ENCODE data around the gene TSPAN33. TPM values are rescaled to one million over a fixed set of nuclear protein-coding genes. Genes with fewer than 3 reads are reported as not detected.

TSPAN33 gene
- total and polyA plus RNA-seq, 2 of the 13 experiments (the other 11 are each of a cell fraction or from before 2014, with no cell fraction given): 15.3 to 16.5 TPM

DNA sequence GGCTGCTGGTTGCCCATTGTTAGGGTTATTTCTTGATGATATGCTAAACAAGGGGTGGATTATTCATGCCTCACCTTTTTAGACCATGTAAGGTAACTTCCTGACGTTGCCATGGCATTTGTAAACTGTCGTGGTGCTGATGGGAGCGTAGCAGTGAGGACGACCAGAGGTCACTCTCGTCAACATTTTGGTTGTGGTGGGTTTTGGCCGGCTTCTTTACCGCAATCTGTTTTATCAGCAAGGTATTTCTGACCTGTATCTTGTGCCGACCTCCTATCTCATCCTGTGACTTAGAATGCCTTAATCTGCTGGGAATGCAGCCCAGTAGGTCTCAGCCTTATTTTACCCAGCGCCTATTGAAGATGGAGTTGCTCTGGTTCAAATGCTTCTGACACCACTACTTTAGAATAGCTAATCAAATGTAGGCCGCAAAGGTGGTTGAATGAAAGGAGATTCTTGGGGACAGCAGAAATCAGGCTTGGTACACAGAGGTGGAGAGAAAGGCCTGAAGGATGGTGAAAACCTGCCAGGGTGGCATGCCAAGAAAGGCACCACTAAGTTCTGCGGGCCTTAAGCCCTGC lies 26.0 kb downstream of the TSPAN33 start:
- Histone ChIP-seq H3K4me3 (replicated peaks in 1 of 3; ENCODE audit: insufficient read depth in 1 of 3, low read depth in 2 of 3, low read length in 3 of 3) (no peak overlapping the region), H3K27me3 (ENCODE audit: control insufficient read depth in 1 of 2, insufficient read depth in 2 of 2, low read length in 2 of 2) (0 out of 5 replicates have a peak, but pooled peaks cover 0 to 1% of the 10 kb centered on the region in 2 experiments), H3K4me1 (ENCODE audit: insufficient read depth, low read length) (no peaks in the 10 kb centered on the region), H2AFZ (ENCODE audit: low read length) (no peak overlapping the region), H3K27ac (ENCODE audit: extremely low read length, insufficient read depth, low read length) (no peak overlapping the region), H4K20me1 (ENCODE audit: insufficient read depth, low read length) (no peaks in the 10 kb centered on the region), H3K9ac (ENCODE audit: insufficient read depth, low read depth, low read length) (no peak overlapping the region), H3K79me2 (ENCODE audit: insufficient read depth, low read length) (no peaks in the 10 kb centered on the region), H3K36me3 (replicated peaks in 1 of 2; ENCODE audit: control insufficient read depth in 1 of 2, insufficient read depth in 2 of 2, low read length in 2 of 2) (no peaks in the 10 kb centered on the region; a peak in 1 of 5 replicates), H3K4me2 (ENCODE audit: low read depth, low read length) (no peak overlapping the region), H3K9me3 (ENCODE audit: low read length) (no peaks in the 10 kb centered on the region)
- TF ChIP-seq SMARCE1 (IDR thresholded peaks at IDR 0.05; ENCODE audit: borderline replicate concordance) (no peak), ZNF207 (IDR thresholded peaks at IDR 0.05; ENCODE audit: borderline replicate concordance) (no peak), ZNF12 (CRISPR knock-in tag; IDR thresholded peaks at IDR 0.05) (no peak), HNRNPL (IDR thresholded peaks at IDR 0.05; ENCODE audit: low read depth, low read length) (no peak), DNMT1 (CRISPR knock-in tag; IDR thresholded peaks at IDR 0.05) (no peak), CSRNP1 (CRISPR knock-in tag; IDR thresholded peaks at IDR 0.05) (no peak), ZNF713 (CRISPR knock-in tag; IDR thresholded peaks at IDR 0.05) (no peak), SKIL (CRISPR knock-in tag; IDR thresholded peaks at IDR 0.05; ENCODE audit: borderline replicate concordance) (no peak), JUND (CRISPR knock-in tag; IDR thresholded peaks at IDR 0.05) (no peak), TFAP4 (IDR thresholded peaks at IDR 0.05; ENCODE audit: borderline replicate concordance, low read depth) (no peak), SP4 (CRISPR knock-in tag; IDR thresholded peaks at IDR 0.05) (no peak), KDM1A (CRISPR knock-in tag; IDR thresholded peaks at IDR 0.05) (no peak)
- TF ChIP-seq, protein P1, sequence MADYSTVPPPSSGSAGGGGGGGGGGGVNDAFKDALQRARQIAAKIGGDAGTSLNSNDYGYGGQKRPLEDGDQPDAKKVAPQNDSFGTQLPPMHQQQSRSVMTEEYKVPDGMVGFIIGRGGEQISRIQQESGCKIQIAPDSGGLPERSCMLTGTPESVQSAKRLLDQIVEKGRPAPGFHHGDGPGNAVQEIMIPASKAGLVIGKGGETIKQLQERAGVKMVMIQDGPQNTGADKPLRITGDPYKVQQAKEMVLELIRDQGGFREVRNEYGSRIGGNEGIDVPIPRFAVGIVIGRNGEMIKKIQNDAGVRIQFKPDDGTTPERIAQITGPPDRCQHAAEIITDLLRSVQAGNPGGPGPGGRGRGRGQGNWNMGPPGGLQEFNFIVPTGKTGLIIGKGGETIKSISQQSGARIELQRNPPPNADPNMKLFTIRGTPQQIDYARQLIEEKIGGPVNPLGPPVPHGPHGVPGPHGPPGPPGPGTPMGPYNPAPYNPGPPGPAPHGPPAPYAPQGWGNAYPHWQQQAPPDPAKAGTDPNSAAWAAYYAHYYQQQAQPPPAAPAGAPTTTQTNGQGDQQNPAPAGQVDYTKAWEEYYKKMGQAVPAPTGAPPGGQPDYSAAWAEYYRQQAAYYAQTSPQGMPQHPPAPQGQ (CRISPR knock-in tag; IDR thresholded peaks at IDR 0.05; ENCODE audit: borderline replicate concordance): no peak
- CTCF ChIA-PET (ENCODE audit: low intra/inter-chr PET ratio, low total read pairs): no interaction called here
- no TSS peak for BruUV-seq (replicated peaks)
- DNase-seq (ENCODE audit: low spot score) (no peak), ATAC-seq (no peak), FAIRE-seq (no peak)
- POLR2A ChIA-PET: no interaction called here
- 74% methylated on average over 11 of the region's 11 CpGs for WGBS (ENCODE audit: low lambda C conversion rate)
- intact Hi-C loops (cut with micrococcal nuclease; ENCODE audit: unreplicated experiment): no loop called here
- in situ Hi-C loops (cut with HindIII; ENCODE audit: extremely low pct_ligation_motif_present, low pct_unique_long_range_greater_than_20kb): no loop called here

All from HepG2 (cell line).